Measurements from ENCODE around the gene SERINC1.

Gene SERINC1

GRCh38 chr6:122452509-122452908 lies 19.1 kb downstream of the SERINC1 start:
- H3K4me2 ChIP-seq (ENCODE audit: low read depth, low read length), result no peak overlapping the region
- no peak overlapping the region for H3K4me3 ChIP-seq (ENCODE audit: low read length)
- H3K36me3 ChIP-seq (replicated peaks; ENCODE audit: insufficient read depth, low read length), result no peaks in the 10 kb centered on the region; the same call in 1 of the 2 replicates
- H2AFZ ChIP-seq (ENCODE audit: low read length), result no peak overlapping the region
- no peak overlapping the region for H3K9ac ChIP-seq (ENCODE audit: low read length)
- H3K27me3 ChIP-seq (replicated peaks; ENCODE audit: insufficient read depth, low read length), result no peaks in the 10 kb centered on the region
- H3K9me2 ChIP-seq (replicated peaks; ENCODE audit: insufficient read depth, low read length), result no peaks in the 10 kb centered on the region
- no peaks in the 10 kb centered on the region for H3K4me1 ChIP-seq (ENCODE audit: low read length)
- TF ChIP-seq EZH2 (optimal IDR thresholded peaks at IDR 0.05; ENCODE audit: low read depth, low read length), result no peak
- TF ChIP-seq CTCF (IDR thresholded peaks at IDR 0.05; ENCODE audit: low read length), result no peak
- no peak for TF ChIP-seq EZH2phosphoT487 (IDR thresholded peaks at IDR 0.05; ENCODE audit: low read length)
- H4K20me1 ChIP-seq (ENCODE audit: insufficient read depth, low read length), result peaks cover 3% of the 10 kb centered on the region; the same call in 1 of the 2 replicates
- no peaks in the 10 kb centered on the region for H3K79me2 ChIP-seq (ENCODE audit: low read length)
- no peak for DNase-seq
- no peak overlapping the region for H3K27ac ChIP-seq (ENCODE audit: low read length)
- H3F3A ChIP-seq (ENCODE audit: insufficient read depth, low read length), result no peaks in the 10 kb centered on the region
- no peaks in the 10 kb centered on the region for H3K9me3 ChIP-seq (replicated peaks; ENCODE audit: insufficient read depth, low read length)

- no peaks in the 10 kb centered on the region for H3K27me3 ChIP-seq (replicated peaks; ENCODE audit: insufficient read depth, low read length)
- H3F3A ChIP-seq (ENCODE audit: insufficient read depth, low read length), result no peaks in the 10 kb centered on the region
- H3K4me1 ChIP-seq (ENCODE audit: low read length), result no peaks in the 10 kb centered on the region
- no peaks in the 10 kb centered on the region for H3K9me2 ChIP-seq (replicated peaks; ENCODE audit: insufficient read depth, low read length)
- no peak for DNase-seq
- no peak overlapping the region for H3K9ac ChIP-seq (ENCODE audit: low read length)
- H4K20me1 ChIP-seq (ENCODE audit: insufficient read depth, low read length), result no peaks in the 10 kb centered on the region
- no peak overlapping the region for H3K4me2 ChIP-seq (ENCODE audit: low read depth, low read length)
- H3K9me3 ChIP-seq (replicated peaks; ENCODE audit: insufficient read depth, low read length), result no peaks in the 10 kb centered on the region
- TF ChIP-seq EZH2 (optimal IDR thresholded peaks at IDR 0.05; ENCODE audit: low read depth, low read length), result no peak
- no peak overlapping the region for H3K4me3 ChIP-seq (ENCODE audit: low read length)
- peaks cover 4% of the 10 kb centered on the region; the same call in 1 of the 2 replicates for H3K36me3 ChIP-seq (replicated peaks; ENCODE audit: insufficient read depth, low read length)
- no peak overlapping the region for H3K27ac ChIP-seq (ENCODE audit: low read length)
- no peak overlapping the region for H2AFZ ChIP-seq (ENCODE audit: low read length)
- no peaks in the 10 kb centered on the region for H3K79me2 ChIP-seq (ENCODE audit: low read length)
Observed at GRCh38 chr6:122449069-122449468, 22.5 kb downstream of the SERINC1 start.

- TF ChIP-seq CTCF (IDR thresholded peaks at IDR 0.05; ENCODE audit: low read length), result no peak
- no peak for TF ChIP-seq EZH2 (optimal IDR thresholded peaks at IDR 0.05; ENCODE audit: low read depth, low read length)
- TF ChIP-seq EZH2phosphoT487 (IDR thresholded peaks at IDR 0.05; ENCODE audit: low read length), result no peak
- Histone ChIP-seq H3K27me3 (replicated peaks; ENCODE audit: insufficient read depth, low read length) (no peaks in the 10 kb centered on the region), H3K9ac (ENCODE audit: low read length) (no peak overlapping the region), H3K4me1 (ENCODE audit: low read length) (no peaks in the 10 kb centered on the region), H3K27ac (ENCODE audit: low read length) (no peak overlapping the region), H3F3A (ENCODE audit: insufficient read depth, low read length) (no peaks in the 10 kb centered on the region), H4K20me1 (ENCODE audit: insufficient read depth, low read length) (no peaks in the 10 kb centered on the region), H3K4me3 (ENCODE audit: low read length) (no peak overlapping the region), H3K9me2 (replicated peaks; ENCODE audit: insufficient read depth, low read length) (no peaks in the 10 kb centered on the region), H3K9me3 (replicated peaks; ENCODE audit: insufficient read depth, low read length) (no peaks in the 10 kb centered on the region), H3K4me2 (ENCODE audit: low read depth, low read length) (no peak overlapping the region), H3K36me3 (replicated peaks; ENCODE audit: insufficient read depth, low read length) (0 out of 2 replicates have a peak, but pooled peaks cover 7% of the 10 kb centered on the region), H2AFZ (ENCODE audit: low read length) (no peak overlapping the region), H3K79me2 (ENCODE audit: low read length) (no peaks in the 10 kb centered on the region)
- DNase-seq, result no peak
Observed at GRCh38 chr6:122445274-122445673, 26.3 kb downstream of the SERINC1 start.

GRCh38 chr6:122438975-122439374 lies 32.6 kb downstream of the SERINC1 start:
- Histone ChIP-seq H3K9me3 (replicated peaks; ENCODE audit: insufficient read depth, low read length) (no peaks in the 10 kb centered on the region), H3K36me3 (replicated peaks; ENCODE audit: insufficient read depth, low read length) (0 out of 2 replicates have a peak, but pooled peaks cover 4% of the 10 kb centered on the region), H3K27ac (ENCODE audit: low read length) (no peak overlapping the region), H3K4me2 (ENCODE audit: low read depth, low read length) (no peak overlapping the region), H3F3A (ENCODE audit: insufficient read depth, low read length) (no peaks in the 10 kb centered on the region), H3K79me2 (ENCODE audit: low read length) (no peaks in the 10 kb centered on the region), H3K27me3 (replicated peaks; ENCODE audit: insufficient read depth, low read length) (no peaks in the 10 kb centered on the region), H3K9me2 (replicated peaks; ENCODE audit: insufficient read depth, low read length) (no peaks in the 10 kb centered on the region), H3K4me3 (ENCODE audit: low read length) (no peak overlapping the region), H4K20me1 (ENCODE audit: insufficient read depth, low read length) (no peaks in the 10 kb centered on the region), H3K4me1 (ENCODE audit: low read length) (no peaks in the 10 kb centered on the region), H3K9ac (ENCODE audit: low read length) (no peak overlapping the region), H2AFZ (ENCODE audit: low read length) (no peak overlapping the region)
- TF ChIP-seq EZH2 (optimal IDR thresholded peaks at IDR 0.05; ENCODE audit: low read depth, low read length) (no peak), EZH2phosphoT487 (IDR thresholded peaks at IDR 0.05; ENCODE audit: low read length) (no peak), CTCF (IDR thresholded peaks at IDR 0.05; ENCODE audit: low read length) (no peak)
- DNase-seq, result no peak
